GM10847 (cell line): ENCODE results near the gene TOR3A.

Experiments
- POLR2A ChIP-seq: IDR thresholded peaks from 2 replicates; pipeline ENCODE4 v1.6.1; 2011; ENCODE audit not compliant: insufficient read length; ENCODE audit errors: extremely low read depth

Gene TOR3A

DNA sequence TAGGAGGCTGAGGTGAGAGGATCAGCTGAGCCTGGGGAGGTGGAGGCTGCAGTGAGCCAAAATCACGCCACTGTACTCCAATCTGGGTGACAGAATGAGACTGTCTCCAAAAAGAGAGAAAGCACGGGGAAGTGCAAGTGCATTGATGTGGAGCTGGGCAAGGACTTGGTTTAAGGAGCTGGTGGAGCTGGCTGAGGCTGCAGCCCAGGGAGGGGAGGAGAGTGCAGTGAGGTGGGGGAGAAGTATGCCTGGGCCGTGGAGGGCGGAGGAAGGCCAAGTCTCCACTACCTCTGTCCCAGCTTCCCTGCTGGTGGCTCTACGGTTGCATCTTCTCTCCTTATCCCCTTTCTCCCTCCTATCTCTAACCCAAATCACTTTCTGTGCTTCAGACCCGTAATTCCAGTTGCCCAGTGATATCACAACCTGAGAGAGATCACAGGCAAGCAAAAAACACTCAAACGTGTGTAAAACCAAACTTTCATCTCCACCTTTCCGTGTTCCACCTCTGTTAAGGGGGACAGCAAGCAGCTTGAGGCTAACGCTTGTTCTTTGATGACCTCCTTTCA is 11.1 kb downstream of the TOR3A start:
- no peak for TF ChIP-seq POLR2A

DNA sequence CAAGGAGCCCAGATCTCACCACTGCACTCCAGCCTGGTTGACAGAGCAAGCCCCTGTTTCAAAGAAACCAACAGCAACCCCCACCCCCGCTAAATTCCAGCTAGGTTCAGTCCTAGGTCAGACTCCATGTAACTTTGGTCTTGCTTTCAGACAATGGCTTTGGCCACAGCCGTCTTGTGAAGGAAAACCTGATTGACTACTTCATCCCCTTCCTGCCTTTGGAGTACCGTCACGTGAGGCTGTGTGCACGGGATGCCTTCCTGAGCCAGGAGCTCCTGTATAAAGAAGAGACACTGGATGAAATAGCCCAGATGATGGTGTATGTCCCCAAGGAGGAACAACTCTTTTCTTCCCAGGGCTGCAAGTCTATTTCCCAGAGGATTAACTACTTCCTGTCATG is 12.9 kb downstream of the TOR3A start:
- no peak for TF ChIP-seq POLR2A

DNA sequence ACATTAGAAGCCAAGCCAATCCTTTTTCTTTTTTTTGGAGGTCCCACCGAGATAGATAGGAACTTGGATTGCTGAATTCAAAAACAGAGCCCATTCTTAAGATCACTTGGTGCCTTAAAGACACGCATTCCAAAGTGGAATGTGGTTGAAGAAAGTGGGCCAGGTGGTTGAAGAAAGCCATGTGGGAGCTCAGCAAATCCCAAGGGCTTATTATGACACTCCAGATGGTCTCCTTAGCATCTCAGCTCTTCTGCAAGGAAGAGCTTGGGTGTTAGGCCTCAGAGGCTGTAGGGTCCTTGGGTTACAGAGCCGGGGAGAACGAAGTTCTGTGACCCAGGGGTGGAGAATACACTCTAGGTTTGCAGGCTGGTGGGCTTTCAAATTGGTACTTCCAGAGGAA is 13.5 kb downstream of the TOR3A start:
- TF ChIP-seq POLR2A = no peak

DNA sequence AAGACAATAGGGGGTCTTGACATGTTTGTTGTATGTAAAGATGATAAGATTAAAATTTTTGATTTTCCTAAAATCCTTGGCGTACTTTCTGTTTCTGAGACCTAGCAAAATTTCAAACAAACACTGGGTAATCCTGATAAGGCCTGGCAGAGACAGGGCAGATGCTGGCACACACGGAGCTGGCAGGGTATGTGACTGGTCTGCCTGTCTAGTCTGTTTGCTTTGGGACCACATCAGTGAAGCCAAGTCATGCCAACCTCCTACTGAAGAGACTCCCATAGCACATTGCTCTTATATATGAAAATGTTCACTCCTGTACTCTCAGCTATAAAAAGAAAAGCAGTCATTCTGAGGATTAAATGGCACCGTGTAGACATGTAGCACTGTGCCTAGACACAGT is 14.1 kb downstream of the TOR3A start:
- TF ChIP-seq POLR2A = no peak

DNA sequence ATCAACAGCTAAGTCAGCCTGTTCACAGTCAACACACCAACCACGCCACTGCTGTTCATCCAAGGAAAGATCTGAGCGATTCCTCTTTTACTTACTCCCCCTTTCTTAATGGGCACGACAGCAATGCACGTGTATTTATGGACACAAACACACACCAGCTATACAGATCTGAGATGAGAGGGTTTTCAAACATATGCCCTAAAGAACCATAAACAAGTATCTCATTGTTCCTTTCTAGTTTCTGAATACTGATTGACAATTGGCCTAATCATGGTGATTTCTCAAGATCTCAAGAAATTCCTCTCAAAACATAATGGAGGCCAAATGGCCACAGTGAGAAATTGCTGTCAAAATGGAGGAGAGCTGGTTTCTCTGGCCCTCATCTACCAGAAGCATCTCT is 18.0 kb downstream of the TOR3A start:
- TF ChIP-seq POLR2A = no peak

DNA sequence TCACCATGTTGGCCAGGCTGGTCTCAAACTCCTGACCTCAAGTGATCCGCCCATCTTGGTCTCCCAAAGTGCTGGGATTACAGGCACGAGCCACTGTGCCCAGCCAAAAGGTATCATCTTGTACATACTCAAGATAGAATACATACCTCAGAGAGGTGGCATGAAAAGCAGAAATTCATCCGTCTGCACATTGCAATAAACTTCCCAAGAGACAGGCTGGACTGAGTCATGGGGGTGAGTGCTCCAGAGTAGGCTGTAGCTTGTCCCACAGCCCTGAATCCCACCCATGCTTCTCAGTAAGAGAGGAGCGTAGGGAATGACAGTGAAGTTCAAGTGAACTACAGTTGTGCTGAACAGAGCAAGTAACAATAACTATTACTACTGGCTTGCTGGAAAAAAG is 19.7 kb downstream of the TOR3A start:
- no peak for TF ChIP-seq POLR2A

DNA sequence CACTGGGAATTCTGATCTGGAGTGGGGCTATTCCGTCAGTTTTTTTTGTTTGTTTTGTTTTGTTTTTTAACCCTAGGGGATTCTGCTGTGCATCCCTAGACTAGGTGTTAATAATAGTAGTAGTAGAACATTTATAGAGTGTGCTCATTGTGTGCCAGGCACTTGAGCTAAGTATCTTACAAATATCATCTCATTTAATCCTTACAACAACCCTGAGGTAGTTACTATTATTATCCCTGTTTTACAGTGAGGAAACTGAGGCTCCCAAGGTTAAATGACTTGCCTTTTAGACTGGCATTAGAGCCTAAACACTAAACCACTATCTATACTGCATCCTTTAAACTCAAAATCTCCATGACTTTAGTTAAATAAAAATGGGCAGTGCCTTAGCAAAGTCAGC is 22.1 kb downstream of the TOR3A start:
- TF ChIP-seq POLR2A = no peak

DNA sequence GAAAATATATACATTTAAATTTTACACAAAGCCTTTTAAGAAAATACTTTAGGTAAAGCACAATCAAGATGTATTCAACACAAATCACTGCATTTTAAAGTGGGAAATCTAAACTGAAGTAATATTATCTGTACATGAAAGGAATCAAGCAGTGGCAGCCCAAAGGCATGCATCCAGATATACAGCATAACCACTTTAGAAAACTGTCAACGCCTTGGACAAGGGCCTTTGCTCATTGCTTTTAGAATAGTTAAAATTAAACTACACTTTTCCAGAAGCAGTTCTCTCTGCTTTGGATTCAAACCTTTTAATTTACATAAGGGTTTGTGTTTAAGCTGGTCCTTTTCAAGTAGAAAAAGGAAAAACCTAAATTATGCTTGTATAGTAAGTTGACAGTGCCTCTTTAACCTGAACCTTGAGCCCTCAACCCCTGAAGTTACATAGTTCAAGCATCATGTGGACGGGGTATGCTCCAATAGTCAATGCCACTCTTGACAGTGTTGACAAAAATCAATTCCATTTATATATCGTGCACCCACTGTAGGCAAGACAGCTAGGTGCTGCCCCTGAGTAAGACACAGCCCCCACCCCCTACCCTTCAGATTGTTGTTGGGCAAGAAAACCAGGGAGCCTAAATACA is 22.9 kb downstream of the TOR3A start:
- no peak for TF ChIP-seq POLR2A

DNA sequence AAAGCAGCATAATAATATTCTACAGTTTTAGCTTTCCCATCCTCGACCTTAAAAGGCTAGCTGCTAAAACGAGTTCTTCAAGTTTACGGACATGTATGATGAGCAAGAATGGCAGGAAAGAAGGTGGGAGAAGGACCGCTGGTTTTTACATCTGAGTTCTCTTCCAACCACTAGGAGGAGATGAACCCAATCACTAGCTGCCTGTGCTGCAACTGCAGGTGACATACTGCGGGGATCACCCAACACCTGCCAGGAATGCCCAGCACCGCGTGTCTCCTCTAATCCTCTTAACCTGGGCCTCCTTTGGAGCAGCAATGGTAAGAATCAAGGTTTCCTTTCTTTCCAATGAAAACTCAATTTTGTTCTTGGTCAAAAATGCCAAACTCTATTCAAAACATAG is 23.5 kb downstream of the TOR3A start:
- TF ChIP-seq POLR2A = no peak

DNA sequence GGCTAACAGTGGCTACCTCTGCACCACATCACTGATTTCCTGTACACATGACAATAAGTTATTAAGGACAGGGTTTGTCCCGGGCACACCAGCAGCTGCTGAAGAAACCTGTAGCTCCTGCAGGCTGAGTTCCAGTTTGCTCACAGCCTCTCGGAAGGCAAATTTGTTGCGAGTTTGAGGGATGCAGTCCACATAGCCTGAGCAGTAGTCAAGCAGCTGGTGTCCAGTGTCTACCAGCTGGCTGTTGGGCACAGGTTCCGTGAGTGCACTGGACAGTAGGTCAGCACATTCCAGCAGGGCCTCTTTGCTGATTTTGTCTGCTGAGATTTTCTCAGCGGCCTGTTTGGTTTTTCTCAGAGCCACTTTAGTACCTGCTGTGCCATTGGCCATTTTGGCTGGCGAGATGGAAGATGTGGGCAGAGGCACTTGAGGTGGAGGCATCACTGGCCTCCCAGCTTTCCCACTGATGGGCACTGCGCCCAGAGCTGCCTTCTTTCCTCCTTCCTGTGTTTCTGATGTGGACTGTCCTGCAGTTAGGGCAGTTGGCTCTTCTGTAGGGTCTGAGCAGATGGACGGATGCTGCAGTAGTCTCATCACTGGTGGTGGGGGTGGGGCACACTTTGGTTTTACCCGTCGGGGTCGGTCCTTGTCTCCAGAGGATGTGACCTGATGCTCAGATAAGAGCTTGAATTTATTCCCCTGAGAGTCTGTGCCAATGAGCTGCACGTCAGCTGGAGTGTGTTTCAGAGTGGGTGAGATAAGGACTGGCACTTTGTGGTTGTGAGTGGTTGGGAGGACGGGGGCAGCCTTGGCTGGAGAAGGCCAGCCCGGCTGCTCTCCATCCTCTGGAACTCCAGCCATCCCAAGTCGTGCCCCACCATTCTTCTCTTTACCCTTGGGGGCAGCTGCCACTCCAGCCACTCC is 26.1 kb downstream of the TOR3A start:
- no peak for TF ChIP-seq POLR2A

DNA sequence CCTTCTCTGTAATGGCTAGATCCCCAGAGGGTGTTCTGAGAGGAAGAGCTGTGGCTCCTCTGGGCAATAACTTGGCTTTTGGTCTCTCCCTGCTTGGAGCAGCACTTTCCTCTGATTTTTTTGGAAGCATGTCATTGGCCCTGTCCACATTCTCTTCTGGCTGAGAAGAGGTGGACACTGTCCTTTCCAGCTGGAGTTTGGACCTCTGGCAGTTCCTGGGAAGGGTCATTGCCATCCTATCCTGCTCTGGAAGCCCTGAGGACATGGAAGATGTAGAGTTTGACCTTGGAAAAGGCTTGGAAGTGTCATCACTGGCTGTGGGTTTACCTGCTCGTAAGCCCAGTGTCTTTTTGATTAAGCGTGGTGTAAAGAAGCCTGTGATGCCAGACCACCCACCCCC is 26.8 kb downstream of the TOR3A start:
- no peak for TF ChIP-seq POLR2A

DNA sequence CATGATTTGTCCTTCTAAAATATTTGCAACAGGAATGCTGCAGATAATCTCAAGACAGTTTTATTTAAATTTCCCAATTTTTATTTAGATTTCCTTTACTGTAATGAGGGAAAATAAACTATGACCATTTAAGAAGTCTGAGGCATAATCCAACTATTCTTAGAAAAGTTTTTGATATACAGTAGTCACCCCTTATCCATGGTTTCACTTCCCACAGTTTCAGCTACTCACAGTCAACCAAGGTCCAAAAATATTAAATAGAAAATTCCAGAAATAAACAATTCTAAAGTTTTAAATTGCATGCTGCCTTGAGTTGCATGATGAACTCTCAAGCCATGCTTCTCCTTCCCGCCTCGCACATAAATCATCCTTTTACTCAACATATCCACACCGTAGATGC is 33.3 kb downstream of the TOR3A start:
- no peak for TF ChIP-seq POLR2A

DNA sequence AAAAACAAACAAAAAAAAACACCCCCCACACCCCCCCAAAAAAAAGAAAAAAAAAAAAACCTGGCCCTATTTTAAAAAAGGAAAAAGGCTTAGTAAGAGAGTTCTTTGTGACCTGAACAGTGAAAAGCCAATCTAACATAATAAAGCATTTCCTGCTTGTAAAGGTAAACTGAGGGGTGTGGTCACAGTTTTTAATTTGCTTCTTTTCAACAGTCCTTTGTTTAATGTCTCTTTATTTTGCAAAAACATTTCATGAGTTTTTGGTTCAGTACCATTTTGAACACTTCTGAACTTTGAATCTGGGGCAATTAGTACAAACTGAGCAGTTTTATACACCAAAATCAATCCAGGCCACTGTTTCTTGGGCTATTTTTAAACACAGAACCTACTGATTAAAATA is 37.6 kb downstream of the TOR3A start:
- TF ChIP-seq POLR2A = no peak

DNA sequence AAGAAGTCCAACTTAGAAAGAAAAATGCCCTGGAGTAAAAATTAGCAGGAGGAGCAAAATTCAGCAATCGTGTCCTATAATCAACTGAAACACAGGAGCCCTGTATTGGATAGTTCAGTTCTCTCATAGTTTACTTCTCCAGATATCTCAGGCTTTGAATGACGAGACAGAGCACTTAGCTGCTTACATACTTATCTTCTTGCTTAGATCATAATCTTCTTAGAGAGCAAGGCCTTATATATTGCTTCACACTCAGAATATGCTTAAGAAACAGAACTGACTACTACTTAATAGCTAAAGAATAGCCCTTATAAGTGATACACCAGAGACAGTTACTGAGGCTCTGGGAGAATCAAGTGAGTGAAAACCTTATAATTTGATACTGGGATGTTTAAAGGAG is 38.9 kb downstream of the TOR3A start:
- no peak for TF ChIP-seq POLR2A

DNA sequence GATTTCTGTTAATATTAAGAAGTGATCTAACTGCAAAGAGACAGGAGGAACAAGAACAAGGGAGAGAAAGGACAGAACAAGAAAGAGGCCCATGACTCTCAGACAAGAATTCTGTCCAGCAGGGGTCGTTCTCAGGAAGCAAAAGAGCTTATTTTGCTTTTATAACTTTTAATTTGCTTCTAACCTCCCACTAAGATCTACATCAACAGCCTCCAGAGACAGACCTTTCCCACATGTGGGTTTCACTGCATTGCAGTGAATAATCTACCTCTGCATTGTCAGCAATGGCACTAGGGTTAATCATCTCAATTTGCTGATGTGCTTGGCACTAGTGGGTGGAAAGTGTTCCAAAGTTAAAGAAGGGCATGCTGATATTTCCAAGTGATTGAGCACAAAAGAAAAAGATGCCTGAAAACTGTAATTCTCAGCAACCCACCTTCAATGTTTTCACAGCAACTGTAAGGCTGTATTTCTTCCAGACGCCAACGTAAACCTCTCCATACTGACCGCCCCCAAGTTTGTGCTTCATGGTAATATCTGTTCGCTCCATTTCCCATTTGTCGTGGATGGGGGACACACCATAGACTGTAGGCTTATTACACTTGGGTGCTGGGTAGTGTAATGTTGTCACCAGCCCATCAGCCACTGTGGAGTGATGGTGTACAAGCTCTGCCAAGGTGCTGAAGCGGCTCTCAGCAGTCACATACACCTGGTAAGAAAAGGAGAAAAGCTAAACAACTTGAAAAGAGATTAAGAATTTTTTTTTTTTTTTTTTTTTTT is 39.5 kb downstream of the TOR3A start:
- no peak for TF ChIP-seq POLR2A
